SK-N-SH (cell line): Measurements from ENCODE around the gene CRLF1. TPM values are rescaled to one million over a fixed set of nuclear protein-coding genes. Genes with fewer than 3 reads are reported as not detected.

Experiments
- CTCF ChIA-PET: fragments of 300-600, 350-600 bp; formaldehyde crosslinking; extraction: SDS; loops from one replicate; lab custom pipeline; 2021; lab: Yijun Ruan, JAX
- POLR2A ChIA-PET: fragments of 350-600 bp; sonication (Branson Sonifier 250); formaldehyde crosslinking; extraction: SDS; loops from one replicate; lab custom pipeline; 2020; ENCODE audit warnings: antibody characterized with exemption, inconsistent platforms; lab: Yijun Ruan, JAX
- DNase-seq: peaks from one replicate; pipeline ENCODE4 v3.0.0; 2012
- H2AFZ ChIP-seq: fragments of 200-600 bp; sonication (generic); 2 replicates; pipeline ENCODE4 v1.8.1; 2016; ENCODE audit warnings: antibody characterized with exemption, mild to moderate bottlenecking, low read depth
- H3F3A ChIP-seq: fragments of 200-600 bp; sonication (generic); replicated peaks from 2 replicates; pipeline ENCODE3; 2016; ENCODE audit warnings: antibody characterized with exemption, mild to moderate bottlenecking; ENCODE audit not compliant: insufficient read depth
- H3K27ac ChIP-seq, 2 experiments: fragments of 200-500 bp in 1 of 2; fragments of 200-600 bp in 1 of 2; sonication (Bioruptor generic) in 1 of 2; sonication (generic), shearing (Covaris generic) in 1 of 2; 2 replicates each; pipeline versions ENCODE4 v1.5.1 to v1.6.1; 2014 to 2016; ENCODE audit warnings: low read depth in 2 of 2, inconsistent platforms in 1 of 2, low read length in 1 of 2, mild to moderate bottlenecking in 1 of 2, mixed read lengths in 1 of 2
- H3K27me3 ChIP-seq: fragments of 200-600 bp; sonication (generic), shearing (Covaris generic); 2 replicates; pipeline ENCODE4 v1.6.1; 2016; ENCODE audit warnings: mixed run types; ENCODE audit not compliant: insufficient read depth
- H3K36me3 ChIP-seq, 2 experiments: fragments of 200-500 bp in 1 of 2; fragments of 200-600 bp in 1 of 2; sonication (Bioruptor generic) in 1 of 2; sonication (generic) in 1 of 2; replicated peaks in 1 of 2; 2 replicates each; pipeline versions ENCODE3 to v1.5.1; 2014 to 2016; ENCODE audit warnings: low read length in 1 of 2, mild to moderate bottlenecking in 1 of 2; ENCODE audit not compliant: insufficient read depth in 2 of 2, control insufficient read depth in 1 of 2
- H3K4me1 ChIP-seq, 2 experiments: fragments of 200-500 bp in 1 of 2; fragments of 200-600 bp in 1 of 2; sonication (Bioruptor generic) in 1 of 2; sonication (generic), shearing (Covaris generic) in 1 of 2; 2 replicates each; pipeline versions ENCODE4 v1.5.1 to v1.6.1; 2014 to 2016; ENCODE audit warnings: low read depth in 1 of 2, low read length in 1 of 2, mixed run types in 1 of 2; ENCODE audit not compliant: insufficient read depth in 2 of 2, control insufficient read depth in 1 of 2
- H3K4me2 ChIP-seq: fragments of 200-600 bp; sonication (generic), shearing (Covaris generic); 2 replicates; pipeline ENCODE4 v1.6.1; 2017; ENCODE audit warnings: mixed run types
- H3K4me3 ChIP-seq, 2 experiments: fragments of 200-500 bp in 1 of 2; fragments of 200-600 bp in 1 of 2; sonication (Bioruptor generic) in 1 of 2; sonication (generic), shearing (Covaris generic) in 1 of 2; 2 replicates each; pipeline versions ENCODE4 v1.5.1 to v1.8.1; 2014 to 2016; ENCODE audit warnings: low read depth in 2 of 2, inconsistent platforms in 1 of 2, low read length in 1 of 2, mild to moderate bottlenecking in 1 of 2, mixed read lengths in 1 of 2, moderate library complexity in 1 of 2
- H3K79me2 ChIP-seq: fragments of 200-600 bp; sonication (generic); 2 replicates; pipeline ENCODE4 v1.8.1; 2017; ENCODE audit warnings: mild to moderate bottlenecking; ENCODE audit not compliant: insufficient read depth
- H3K9ac ChIP-seq: fragments of 200-600 bp; sonication (generic); 2 replicates; pipeline ENCODE4 v1.6.1; 2017; ENCODE audit warnings: mixed run types
- H3K9me2 ChIP-seq: fragments of 200-600 bp; sonication (generic); 2 replicates; pipeline ENCODE4 v1.6.1; 2017; ENCODE audit warnings: mixed run types
- H3K9me3 ChIP-seq: fragments of 200-600 bp; sonication (generic); 2 replicates; pipeline ENCODE4 v1.6.1; 2017; ENCODE audit warnings: mixed run types, mild to moderate bottlenecking, moderate library complexity
- H4K20me1 ChIP-seq: fragments of 200-600 bp; sonication (generic); 2 replicates; pipeline ENCODE4 v1.6.1; 2017; ENCODE audit warnings: mild to moderate bottlenecking, mixed run types; ENCODE audit not compliant: insufficient read depth
- CHD2 ChIP-seq: fragments of 150-350 bp; IDR thresholded peaks from 2 replicates; pipeline ENCODE4 v1.6.1; 2018; ENCODE audit warnings: low read length; ENCODE audit not compliant: partially characterized antibody
- EP300 ChIP-seq, 2 experiments: IDR thresholded peaks; 2 replicates each; pipeline versions ENCODE4 v1.4.0 to v1.6.1; 2012; ENCODE audit warnings: borderline replicate concordance in 1 of 2, low read depth in 1 of 2, low read length in 1 of 2
- EZH2phosphoT487 ChIP-seq: fragments of 200-600 bp; sonication (generic); IDR thresholded peaks from 2 replicates; pipeline ENCODE4 v1.6.1; 2017; ENCODE audit warnings: low read depth, mixed run types, mild to moderate bottlenecking, antibody characterized with exemption, moderate library complexity, borderline replicate concordance
- FOXJ3 ChIP-seq: sonication (generic); formaldehyde crosslinking; IDR thresholded peaks from 2 replicates; pipeline ENCODE4 v1.5.1; 2020; ENCODE audit warnings: mild to moderate bottlenecking, missing genetic modification reagents
- FOXM1 ChIP-seq: IDR thresholded peaks from 2 replicates; pipeline ENCODE4 v1.4.0; 2012; ENCODE audit warnings: low read depth, mild to moderate bottlenecking
- GATA2 ChIP-seq: sonication (generic); formaldehyde crosslinking; IDR thresholded peaks from 2 replicates; pipeline ENCODE4 v1.5.0; 2020; ENCODE audit warnings: mild to moderate bottlenecking, missing genetic modification reagents
- IRF3 ChIP-seq: fragments of 150-350 bp; IDR thresholded peaks from 2 replicates; pipeline ENCODE4 v1.6.1; 2016; ENCODE audit warnings: mild to moderate bottlenecking, low read depth, low read length
- JUND ChIP-seq: IDR thresholded peaks from 2 replicates; pipeline ENCODE4 v1.4.0; 2012
- MAX ChIP-seq: IDR thresholded peaks from 2 replicates; pipeline ENCODE4 v1.4.0; 2012; ENCODE audit warnings: low read depth
- MXI1 ChIP-seq: IDR thresholded peaks from 2 replicates; pipeline ENCODE4 v1.6.1; 2012; ENCODE audit warnings: mild to moderate bottlenecking, low read depth, low read length, improper control_type of control experiment
- NFIC ChIP-seq: IDR thresholded peaks from 2 replicates; pipeline ENCODE4 v1.4.0; 2012; ENCODE audit warnings: borderline replicate concordance
- NRF1 ChIP-seq: IDR thresholded peaks from 2 replicates; pipeline ENCODE4 v1.6.1; 2012; ENCODE audit warnings: low read depth, mild to moderate bottlenecking, low read length
- PBX3 ChIP-seq: IDR thresholded peaks from 2 replicates; pipeline ENCODE4; 2012
- RAD21 ChIP-seq: IDR thresholded peaks from 2 replicates; pipeline ENCODE4 v1.6.1; 2012; ENCODE audit warnings: mild to moderate bottlenecking, low read length
- REST ChIP-seq: IDR thresholded peaks from 2 replicates; pipeline ENCODE4 v1.6.1; 2012; ENCODE audit warnings: mild to moderate bottlenecking, low read depth, low read length, moderate library complexity
- SMC3 ChIP-seq: IDR thresholded peaks from 2 replicates; pipeline ENCODE4 v1.6.1; 2012; ENCODE audit warnings: low read depth, low read length, improper control_type of control experiment
- TAF1 ChIP-seq: IDR thresholded peaks from 2 replicates; pipeline ENCODE4 v1.6.1; 2012; ENCODE audit warnings: low read depth, mild to moderate bottlenecking, low read length, moderate library complexity, borderline replicate concordance
- TEAD4 ChIP-seq: IDR thresholded peaks from 2 replicates; pipeline ENCODE4 v1.4.0; 2012; ENCODE audit warnings: mild to moderate bottlenecking, borderline replicate concordance; ENCODE audit not compliant: insufficient read depth
- YY1 ChIP-seq: IDR thresholded peaks from 2 replicates; pipeline ENCODE4 v1.4.0; 2012; ENCODE audit warnings: low read depth, mild to moderate bottlenecking
- ZBTB33 ChIP-seq: IDR thresholded peaks from 2 replicates; pipeline ENCODE4 v1.4.0; 2012; ENCODE audit warnings: low read depth, borderline replicate concordance
- WGBS: methylation state at CpG from one replicate; pipeline ENCODE4 v1.1.6; 2017; ENCODE audit warnings: low lambda C conversion rate; 5-methylcytosine and 5-hydroxymethylcytosine counted together
- polyA plus RNA-seq, 3 experiments: library from polyadenylated mRNA; depleted of rRNA; stranded (reverse); fragments of >200 nt; gene quantifications; 2 replicates each; pipeline ENCODE4 v1.2.3, GENCODE V29; 2012

Gene CRLF1
- polyA plus RNA-seq, 1 of the 3 experiments (the other 2 are of a cell fraction): 0.71 TPM

- DNase-seq: no peak
- POLR2A ChIA-PET: no interaction called here
Measured at GRCh38 chr19:18618236-18618635, 11.6 kb upstream of the CRLF1 start.

More at GRCh38 chr19:18618236-18618635, 11.6 kb upstream of the CRLF1 start:
- no peaks in the 10 kb centered on the region for H3K9me2 ChIP-seq
- no peaks in the 10 kb centered on the region for H4K20me1 ChIP-seq
- H3K27me3 ChIP-seq: no peaks in the 10 kb centered on the region
- no peak overlapping the region for H3K27ac ChIP-seq
- no peak overlapping the region for H3K9ac ChIP-seq
- no peak overlapping the region for H3K4me3 ChIP-seq
- H3K79me2 ChIP-seq: no peaks in the 10 kb centered on the region
- WGBS: no CpG with 5 or more reads among the region's 13 CpGs
- peaks cover 0 to 2% of the 10 kb centered on the region in 2 experiments; a peak in 1 of 4 replicates for H3K4me1 ChIP-seq
- H3K36me3 ChIP-seq: no peaks in the 10 kb centered on the region
- peaks cover 5% of the 10 kb centered on the region for H3F3A ChIP-seq
- H3K4me2 ChIP-seq: no peak overlapping the region
- no peaks in the 10 kb centered on the region for H3K9me3 ChIP-seq
- TF ChIP-seq EP300 (IDR thresholded peaks at IDR 0.05; ENCODE audit: borderline replicate concordance in 1 of 2, low read depth in 1 of 2, low read length in 1 of 2) (no peak), EZH2phosphoT487 (no peak), MAX (no peak), JUND (no peak), YY1 (no peak), SMC3 (no peak), TAF1 (no peak), PBX3 (no peak), IRF3 (no peak), ZBTB33 (no peak), RAD21 (no peak), FOXM1 (no peak), FOXJ3 (no peak), MXI1 (no peak), TEAD4 (no peak), GATA2 (CRISPR knock-in tag) (no peak), REST (no peak), NRF1 (no peak), CHD2 (no peak), NFIC (no peak)
- no peak overlapping the region for H2AFZ ChIP-seq
- CTCF ChIA-PET: interaction anchor here (0.9 kb wide), 1 partner anchor 229 kb away, joined by 3 read pairs; no protein-coding TSS in a partner anchor
